ENCODE results near the gene TMEM168. TPM values are rescaled to one million over a fixed set of nuclear protein-coding genes. Genes with fewer than 3 reads are reported as not detected.

TMEM168 gene
- polyA plus RNA-seq, 1 experiment: 22.3 TPM

GRCh38 chr7:112757337-112757736 is 32.9 kb downstream of the TMEM168 start:
- ChIA-PET POLR2A (no interaction called here), CTCF (no interaction called here)
- Histone ChIP-seq H3K36me3 (ENCODE audit: control insufficient read depth, insufficient read depth, low read length) (no peaks in the 10 kb centered on the region), H3K4me3 (ENCODE audit: low read depth, low read length) (no peak overlapping the region), H3K27me3 (ENCODE audit: control insufficient read depth, insufficient read depth, low read length) (no peaks in the 10 kb centered on the region)
- DNase-seq (ENCODE audit: low read depth): no peak
- no peak for TF ChIP-seq CTCF (IDR thresholded peaks at IDR 0.05; ENCODE audit: insufficient read depth, low read depth, low read length)

- DNase-seq (ENCODE audit: low read depth): no peak
- H3K4me3 ChIP-seq (ENCODE audit: low read depth, low read length): no peak overlapping the region
- H3K27me3 ChIP-seq (ENCODE audit: control insufficient read depth, insufficient read depth, low read length): no peaks in the 10 kb centered on the region
- H3K36me3 ChIP-seq (ENCODE audit: control insufficient read depth, insufficient read depth, low read length): no peaks in the 10 kb centered on the region
- ChIA-PET CTCF (no interaction called here), POLR2A (no interaction called here)
- no peak for TF ChIP-seq CTCF (IDR thresholded peaks at IDR 0.05; ENCODE audit: insufficient read depth, low read depth, low read length)
These were observed 36.9 kb downstream of the TMEM168 start for GRCh38 chr7:112753298-112753697.

- Histone ChIP-seq H3K4me3 (ENCODE audit: low read depth, low read length) (no peak overlapping the region), H3K36me3 (ENCODE audit: control insufficient read depth, insufficient read depth, low read length) (no peaks in the 10 kb centered on the region), H3K27me3 (ENCODE audit: control insufficient read depth, insufficient read depth, low read length) (no peaks in the 10 kb centered on the region)
- ChIA-PET POLR2A (no interaction called here), CTCF (no interaction called here)
- no peak for DNase-seq (ENCODE audit: low read depth)
- TF ChIP-seq CTCF (IDR thresholded peaks at IDR 0.05; ENCODE audit: insufficient read depth, low read depth, low read length): no peak
These were observed 37.6 kb downstream of the TMEM168 start for GRCh38 chr7:112752576-112752975.

- Histone ChIP-seq H3K27me3 (ENCODE audit: control insufficient read depth, insufficient read depth, low read length) (no peaks in the 10 kb centered on the region), H3K36me3 (ENCODE audit: control insufficient read depth, insufficient read depth, low read length) (no peaks in the 10 kb centered on the region), H3K4me3 (ENCODE audit: low read depth, low read length) (no peak overlapping the region)
- POLR2A ChIA-PET: no interaction called here
- CTCF ChIA-PET: no interaction called here
- DNase-seq (ENCODE audit: low read depth): no peak
- 0 out of 2 replicates have a peak, but pooled peaks have one; percentile 6 for TF ChIP-seq CTCF (IDR thresholded peaks at IDR 0.05; ENCODE audit: insufficient read depth, low read depth, low read length)
These were observed 40.4 kb downstream of the TMEM168 start for GRCh38 chr7:112749775-112750174.

GRCh38 chr7:112748381-112748780 is 41.8 kb downstream of the TMEM168 start:
- no peak for TF ChIP-seq CTCF (IDR thresholded peaks at IDR 0.05; ENCODE audit: insufficient read depth, low read depth, low read length)
- ChIA-PET POLR2A (no interaction called here), CTCF (interaction anchor here (0.6 kb wide), 1 partner anchor 17 kb away, joined by 3 read pairs; no protein-coding TSS in a partner anchor)
- Histone ChIP-seq H3K27me3 (ENCODE audit: control insufficient read depth, insufficient read depth, low read length) (no peaks in the 10 kb centered on the region), H3K4me3 (ENCODE audit: low read depth, low read length) (no peak overlapping the region), H3K36me3 (ENCODE audit: control insufficient read depth, insufficient read depth, low read length) (no peaks in the 10 kb centered on the region)
- DNase-seq (ENCODE audit: low read depth): no peak

Measured in BJ (cell line).